Measurements from ENCODE around the gene CACNA1H. TPM values are rescaled to one million over a fixed set of nuclear protein-coding genes. Genes with fewer than 3 reads are reported as not detected.

CACNA1H gene
- total RNA-seq, 1 experiment from 2014 or later, result 24.3 TPM

DNA sequence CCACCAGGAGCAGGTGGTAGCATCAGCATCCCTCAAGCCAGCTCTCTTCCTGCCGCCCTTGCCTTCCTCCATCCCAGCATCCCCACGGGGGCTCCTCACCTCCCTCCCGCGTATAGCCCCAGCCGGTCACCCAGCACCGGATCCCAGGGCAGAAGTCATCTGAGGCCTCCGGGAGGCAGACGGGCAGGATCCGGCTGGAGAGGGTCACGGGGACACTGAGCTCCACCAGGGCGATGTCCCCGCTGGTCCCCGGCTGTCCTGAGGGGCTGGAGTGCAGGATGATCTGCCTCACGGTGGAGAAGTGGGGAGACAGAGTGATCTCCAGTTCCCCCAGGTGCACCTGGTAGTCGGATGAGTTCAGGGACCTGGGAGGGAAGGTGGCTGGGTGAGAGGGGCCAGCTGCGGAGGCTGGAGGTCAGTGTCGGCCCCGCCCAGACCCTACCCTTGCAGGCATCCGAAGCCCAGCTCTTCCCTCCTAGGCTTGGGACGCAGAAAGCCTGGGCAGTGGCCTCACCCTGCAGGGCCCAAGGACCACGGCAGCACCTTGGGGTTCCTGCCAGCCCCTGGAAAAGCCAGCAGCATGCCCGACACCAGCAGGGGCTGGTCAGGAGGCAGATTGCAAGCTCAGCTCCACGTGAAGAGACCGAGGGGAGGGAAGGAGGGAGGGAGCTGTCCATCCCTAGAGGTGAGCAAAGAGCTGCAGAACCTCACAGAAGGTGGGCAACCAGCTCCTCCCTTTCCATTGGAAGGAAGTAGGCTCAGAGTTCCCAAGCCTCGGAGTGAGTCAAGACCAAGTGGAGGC, 69.8 kb downstream of the CACNA1H start:
- Histone ChIP-seq H2AFZ (ENCODE audit: low read depth, low read length, poor library complexity, severe bottlenecking) (no peak overlapping the region), H3K4me2 (ENCODE audit: low read length) (no peak overlapping the region), H3K4me3 (replicated peaks in 1 of 2; ENCODE audit: low read depth in 1 of 2, low read length in 2 of 2) (no peak overlapping the region), H3K4me1 (ENCODE audit: control insufficient read depth in 1 of 2, insufficient read depth in 2 of 2, low read length in 2 of 2) (no peaks in the 10 kb centered on the region), H4K20me1 (ENCODE audit: insufficient read depth) (no peaks in the 10 kb centered on the region), H3K36me3 (ENCODE audit: control insufficient read depth in 1 of 2, insufficient read depth in 2 of 2, low read length in 2 of 2) (no peaks in the 10 kb centered on the region; a peak in 1 of 4 replicates), H3K27ac (ENCODE audit: low read depth, low read length) (no peak overlapping the region), H3K79me2 (ENCODE audit: insufficient read depth, low read length) (no peaks in the 10 kb centered on the region), H3K27me3 (ENCODE audit: insufficient read depth, low read length) (no peaks in the 10 kb centered on the region), H3K9me3 (ENCODE audit: control insufficient read depth in 1 of 2, insufficient read depth in 1 of 2, low read depth in 1 of 2, low read length in 2 of 2) (no peaks in the 10 kb centered on the region), H3K9ac (ENCODE audit: low read length) (no peak overlapping the region), H3K9me2 (ENCODE audit: insufficient read depth) (no peaks in the 10 kb centered on the region)
- intact Hi-C loops (cut with micrococcal nuclease), result no loop called here
- ATAC-seq, result no peak
- RAD21 ChIA-PET (ENCODE audit: low non-redundant PET in 1 of 2, low total read pairs in 2 of 2, uncharacterized antibody in 2 of 2, unreplicated experiment in 2 of 2), result interaction anchor here in 1 of 2 experiments (0.6 kb wide), 1 partner anchor 144 kb away, joined by 3 read pairs; no protein-coding TSS in a partner anchor
- POLR2A ChIA-PET, result no interaction called here
- BruUV-seq (replicated peaks), result no TSS peak
- TF ChIP-seq SP1 (IDR thresholded peaks at IDR 0.05; ENCODE audit: low read depth) (no peak), CBX3 (IDR thresholded peaks at IDR 0.05; ENCODE audit: low read depth) (no peak), POLR2AphosphoS5 (IDR thresholded peaks at IDR 0.05; ENCODE audit: low read depth, low read length) (no peak), SRF (IDR thresholded peaks at IDR 0.05; ENCODE audit: low read depth) (no peak), POLR2A (IDR thresholded peaks at IDR 0.05; ENCODE audit: borderline replicate concordance, extremely low read depth, insufficient read depth, insufficient read length) (no peak), JUND (IDR thresholded peaks at IDR 0.05) (no peak), CEBPB (IDR thresholded peaks at IDR 0.05; ENCODE audit: low read depth) (no peak), FOSL1 (IDR thresholded peaks at IDR 0.05; ENCODE audit: low read depth) (no peak), CTCF (IDR thresholded peaks at IDR 0.05 in 2 of 3, conservative IDR thresholded peaks at IDR 0.05 in 1 of 3; ENCODE audit: borderline replicate concordance in 1 of 3, insufficient read depth in 1 of 3, low read depth in 2 of 3, low read length in 2 of 3) (no peak), EGR1 (IDR thresholded peaks at IDR 0.05; ENCODE audit: low read depth) (no peak), ELF1 (IDR thresholded peaks at IDR 0.05; ENCODE audit: borderline replicate concordance, low read depth) (no peak), EZH2 (IDR thresholded peaks at IDR 0.05) (no peak), EZH2phosphoT487 (IDR thresholded peaks at IDR 0.05; ENCODE audit: borderline replicate concordance) (no peak), ZFX (IDR thresholded peaks at IDR 0.05) (no peak), ZNF274 (IDR thresholded peaks at IDR 0.05; ENCODE audit: low read depth, low read length) (no peak)
- CTCF ChIA-PET, result no interaction called here
- no peak for DNase-seq (ENCODE audit: low read depth, low spot score)
